Calu3 (cell line): ENCODE data around the gene A4GALT. TPM values are rescaled to one million over a fixed set of nuclear protein-coding genes. Genes with fewer than 3 reads are reported as not detected.
"Not testable (repeated sequence)": the region's sequence is repeated elsewhere in the genome, so short reads cannot be mapped to it uniquely, and the experiment has no call there.

Experiments
- BruUV-seq: library from RNA; stranded (reverse); fragments of 400-500 nt; replicated peaks from 2 replicates; lab custom pipeline; 2021; lab: Mats Ljungman, UMichigan
- CTCF ChIA-PET: fragments of 300-600 bp; sonication (Branson Sonifier 250); formaldehyde crosslinking; loops from one replicate; lab custom pipeline; 2022; ENCODE audit warnings: antibody characterized with exemption; lab: Charles Lee
- DNase-seq: peaks from one replicate; pipeline ENCODE4 v3.0.0; 2022
- H3K27ac Mint-ChIP-seq: one replicate; pipeline ENCODE4 v1.8.0; 2022; ENCODE audit warnings: mixed read lengths; ENCODE audit not compliant: unreplicated experiment
- H3K27me3 Mint-ChIP-seq: one replicate; pipeline ENCODE4 v1.8.0; 2022; ENCODE audit warnings: mixed read lengths; ENCODE audit not compliant: unreplicated experiment
- H3K36me3 Mint-ChIP-seq: one replicate; pipeline ENCODE4 v1.8.0; 2022; ENCODE audit warnings: mild to moderate bottlenecking, moderate library complexity, mixed read lengths; ENCODE audit not compliant: insufficient read depth, unreplicated experiment
- H3K4me1 Mint-ChIP-seq: one replicate; pipeline ENCODE4 v1.8.0; 2022; ENCODE audit warnings: mild to moderate bottlenecking, low read depth, mixed read lengths; ENCODE audit not compliant: unreplicated experiment
- H3K4me3 Mint-ChIP-seq: one replicate; pipeline ENCODE4 v1.8.0; 2022; ENCODE audit warnings: mild to moderate bottlenecking, low read depth, moderate library complexity, mixed read lengths; ENCODE audit not compliant: unreplicated experiment
- H3K9me3 Mint-ChIP-seq: one replicate; pipeline ENCODE4 v1.8.0; 2022; ENCODE audit warnings: low read depth, mixed read lengths; ENCODE audit not compliant: unreplicated experiment
- CTCF ChIP-seq: fragments of 200-600 bp; IDR thresholded peaks from one replicate; pipeline ENCODE4 v1.8.0; 2022; ENCODE audit warnings: antibody characterized with exemption; ENCODE audit not compliant: unreplicated experiment
- intact Hi-C: fragments of 100-400 bp; cut with micrococcal nuclease; formaldehyde crosslinking; loops from one replicate; pipeline ENCODE4 v1.10.0; 2022; ENCODE audit not compliant: unreplicated experiment
- total RNA-seq: library from RNA; stranded (reverse); gene quantifications from 2 replicates; pipeline ENCODE4 v1.2.3, GENCODE V29; 2022

A4GALT gene
- total RNA-seq, 1 experiment from 2014 or later: 10.5 TPM

DNA sequence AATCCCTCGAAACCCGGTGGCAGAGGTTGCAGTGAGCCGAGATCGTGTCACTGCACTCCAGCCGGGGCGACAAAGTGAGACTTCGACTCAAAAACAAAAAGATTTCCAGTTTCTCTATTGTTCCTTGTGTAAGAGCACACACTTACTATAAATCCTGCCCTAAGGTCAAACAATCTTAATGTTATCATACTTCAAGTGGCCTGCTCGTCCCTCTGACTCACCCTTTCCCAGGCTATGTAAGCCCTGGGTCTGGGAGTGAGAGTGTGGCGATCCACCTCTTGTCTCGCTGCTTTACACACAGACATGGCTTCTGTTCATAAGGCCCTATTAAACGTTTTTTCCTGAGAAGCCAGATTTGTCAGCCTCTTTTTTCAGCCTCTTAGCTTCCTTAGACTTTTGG is 24.4 kb upstream of the A4GALT start:
- Mint-ChIP-seq H3K36me3 (no peaks in the 10 kb centered on the region), H3K27me3 (no peaks in the 10 kb centered on the region), H3K4me3 (no peak overlapping the region), H3K27ac (no peak overlapping the region), H3K9me3 (no peaks in the 10 kb centered on the region), H3K4me1 (peaks cover 16% of the 10 kb centered on the region)
- intact Hi-C loops: no loop called here
- CTCF ChIA-PET: no interaction called here
- DNase-seq: no peak
- no TSS peak for BruUV-seq
- no peak for TF ChIP-seq CTCF

DNA sequence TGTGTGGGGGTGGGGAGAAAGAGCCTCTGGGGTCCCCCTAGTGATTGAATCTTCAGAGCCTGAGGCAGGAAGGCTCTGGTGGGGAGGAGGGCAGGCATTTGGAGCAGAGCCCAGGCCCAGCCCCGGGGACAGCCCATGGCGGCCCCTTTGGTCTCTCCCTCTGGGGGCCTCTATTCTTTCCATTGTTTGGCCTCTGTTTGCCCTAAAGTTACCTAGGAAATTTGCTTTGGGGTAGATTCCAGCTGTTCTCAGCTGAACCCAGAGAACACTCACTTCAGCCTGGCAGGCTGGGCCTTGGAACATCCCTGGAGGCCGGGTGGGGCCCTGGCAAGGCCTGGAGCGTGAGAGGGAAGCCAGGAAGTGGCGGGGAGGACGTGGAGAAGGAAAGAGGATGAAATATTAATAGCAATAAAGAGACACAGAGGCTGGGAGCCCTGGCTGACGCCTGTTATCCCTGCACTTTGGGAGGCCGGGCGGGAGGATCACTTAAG is 22.9 kb upstream of the A4GALT start:
- H3K27ac Mint-ChIP-seq: no peak overlapping the region
- H3K27me3 Mint-ChIP-seq: no peaks in the 10 kb centered on the region
- peaks cover 16% of the 10 kb centered on the region for H3K4me1 Mint-ChIP-seq
- BruUV-seq: no TSS peak
- H3K4me3 Mint-ChIP-seq: no peak overlapping the region
- intact Hi-C loops: no loop called here
- no peaks in the 10 kb centered on the region for H3K9me3 Mint-ChIP-seq
- no peak for DNase-seq
- CTCF ChIA-PET: no interaction called here
- H3K36me3 Mint-ChIP-seq: no peaks in the 10 kb centered on the region
- no peak for TF ChIP-seq CTCF

DNA sequence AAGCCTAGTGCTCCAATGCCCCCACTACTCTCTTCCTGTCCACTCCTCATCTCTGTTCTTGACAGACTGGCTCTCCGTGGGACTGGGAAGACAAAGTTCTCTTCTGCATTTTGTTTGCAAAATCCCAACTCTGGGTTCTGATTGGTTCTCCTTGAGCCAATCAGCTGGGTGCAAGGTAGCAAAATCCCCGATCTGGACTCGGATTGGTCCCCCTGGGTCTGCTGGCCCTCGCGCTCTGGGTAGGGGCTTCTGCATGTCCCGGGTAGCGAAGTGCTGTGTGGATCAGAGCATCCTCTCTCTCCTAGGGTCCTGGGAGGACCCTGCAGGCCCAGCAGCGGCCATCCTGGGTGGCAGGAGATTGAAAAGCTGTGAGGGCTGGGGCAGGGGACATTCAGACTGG is 22.3 kb upstream of the A4GALT start:
- intact Hi-C loops: no loop called here
- no peak overlapping the region for H3K4me3 Mint-ChIP-seq

DNA sequence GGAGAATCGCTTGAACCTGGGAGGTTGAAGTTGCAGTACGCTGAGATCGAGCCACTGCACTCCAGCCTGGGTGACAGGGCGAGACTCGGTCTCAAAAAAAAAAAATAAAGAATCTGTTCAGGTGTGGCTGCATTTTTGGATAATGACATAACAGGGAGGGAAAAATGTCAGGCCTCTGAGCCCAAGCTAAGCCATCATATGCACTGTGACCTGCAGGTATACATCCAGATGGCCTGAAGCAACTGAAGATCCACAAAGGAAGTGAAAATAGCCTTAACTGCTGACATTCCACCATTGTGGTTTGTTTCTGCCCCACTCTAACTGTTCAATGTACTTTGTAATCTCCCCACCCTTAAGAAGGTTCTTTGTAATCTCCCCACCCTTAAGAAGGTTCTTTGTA is 19.6 kb upstream of the A4GALT start:
- BruUV-seq, H3K27ac Mint-ChIP-seq, CTCF ChIA-PET, H3K4me1 Mint-ChIP-seq, intact Hi-C loops, H3K9me3 Mint-ChIP-seq, H3K36me3 Mint-ChIP-seq, DNase-seq, H3K4me3 Mint-ChIP-seq: not testable (repeated sequence)
- peaks cover 12% of the 10 kb centered on the region for H3K27me3 Mint-ChIP-seq

More for the DNA sequence above, 22.3 kb upstream of the A4GALT start:
- TF ChIP-seq CTCF: no peak
- no TSS peak for BruUV-seq
- no peak for DNase-seq
- no peaks in the 10 kb centered on the region for H3K9me3 Mint-ChIP-seq
- H3K27me3 Mint-ChIP-seq: no peaks in the 10 kb centered on the region
- no peak overlapping the region for H3K27ac Mint-ChIP-seq
- H3K4me1 Mint-ChIP-seq: peaks cover 15% of the 10 kb centered on the region
- CTCF ChIA-PET: no interaction called here
- H3K36me3 Mint-ChIP-seq: no peaks in the 10 kb centered on the region

- Mint-ChIP-seq H3K36me3 (no peaks in the 10 kb centered on the region), H3K4me1 (no peaks in the 10 kb centered on the region), H3K27me3 (peaks cover 12% of the 10 kb centered on the region), H3K4me3 (no peak overlapping the region), H3K27ac (no peak overlapping the region), H3K9me3 (no peaks in the 10 kb centered on the region)
- no peak for TF ChIP-seq CTCF
- no peak for DNase-seq
- CTCF ChIA-PET: no interaction called here
- no TSS peak for BruUV-seq
- intact Hi-C loops: no loop called here
These were observed 13.7 kb upstream of the A4GALT start for GRCh38 chr22:42734406-42734805.

- H3K9me3 Mint-ChIP-seq, H3K36me3 Mint-ChIP-seq, H3K4me3 Mint-ChIP-seq, DNase-seq, BruUV-seq, H3K4me1 Mint-ChIP-seq, intact Hi-C loops, H3K27ac Mint-ChIP-seq: not testable (repeated sequence)
- CTCF ChIA-PET: interaction anchor here (0.6 kb wide), 1 partner anchor 43 kb away, joined by 4 read pairs; no protein-coding TSS in a partner anchor
- peaks cover 12% of the 10 kb centered on the region for H3K27me3 Mint-ChIP-seq
These were observed 12.7 kb upstream of the A4GALT start for GRCh38 chr22:42733394-42733793.
